Measurements from ENCODE around the gene SLC34A3. TPM values are rescaled to one million over a fixed set of nuclear protein-coding genes. Genes with fewer than 3 reads are reported as not detected.

Gene SLC34A3
- total RNA-seq, 2 donors from 2014 or later: 0.54 TPM; not detected in 1

DNA sequence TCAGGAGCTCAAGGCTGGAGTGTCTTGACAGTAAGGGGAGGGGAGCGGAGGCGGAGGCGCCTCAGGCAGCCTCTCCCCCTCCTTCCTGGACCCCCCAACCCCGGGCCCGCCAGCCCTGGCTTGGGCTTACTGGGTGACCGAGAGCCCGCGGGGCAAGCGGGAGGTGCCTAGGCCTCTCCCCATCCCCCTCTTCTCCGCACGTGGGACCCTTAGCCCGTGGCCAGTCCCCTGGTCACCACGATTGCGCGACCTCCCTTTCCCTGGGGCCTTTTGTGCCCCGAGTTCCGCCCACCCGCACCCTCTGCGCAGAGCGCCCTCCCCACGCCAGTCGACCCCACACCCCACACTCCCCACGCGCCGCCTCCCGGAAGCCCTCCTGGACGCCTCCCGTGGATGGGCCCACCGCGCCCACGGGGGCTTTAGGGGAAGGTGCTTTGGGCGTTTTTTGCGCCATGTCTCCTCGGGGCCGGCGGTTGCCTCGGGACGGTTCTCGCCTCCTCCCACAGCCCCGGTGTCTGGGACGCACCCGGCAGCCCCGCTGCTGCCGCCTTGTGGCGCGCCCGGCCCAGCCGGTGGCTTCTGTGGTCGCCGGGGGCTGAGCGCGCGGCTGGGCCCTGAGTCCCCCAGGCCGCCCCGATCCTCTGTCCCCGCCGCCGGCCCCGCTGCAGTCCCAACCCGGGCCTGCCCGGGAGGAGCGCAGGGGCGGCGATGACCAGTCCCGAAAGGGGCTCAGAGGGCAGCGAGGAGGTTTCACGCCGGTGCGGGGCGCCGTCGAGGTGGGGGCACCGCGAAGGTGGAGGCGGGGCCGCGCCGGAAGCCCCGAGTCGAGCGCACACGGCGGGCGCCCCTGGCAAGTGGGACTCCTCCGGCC lies 50.0 kb downstream of the SLC34A3 start:
- no peak overlapping the region for H3K27ac ChIP-seq
- H3K27me3 ChIP-seq (replicated peaks; ENCODE audit: insufficient read depth): no peaks in the 10 kb centered on the region
- H3K4me1 ChIP-seq (ENCODE audit: control insufficient read depth in 1 of 2, low read depth in 2 of 2): peaks cover 14 to 23% of the 10 kb centered on the region in 2 donors
- H3K4me3 ChIP-seq: no peak overlapping the region
- no peak for DNase-seq (ENCODE audit: low spot score)
- TF ChIP-seq, protein P1, sequence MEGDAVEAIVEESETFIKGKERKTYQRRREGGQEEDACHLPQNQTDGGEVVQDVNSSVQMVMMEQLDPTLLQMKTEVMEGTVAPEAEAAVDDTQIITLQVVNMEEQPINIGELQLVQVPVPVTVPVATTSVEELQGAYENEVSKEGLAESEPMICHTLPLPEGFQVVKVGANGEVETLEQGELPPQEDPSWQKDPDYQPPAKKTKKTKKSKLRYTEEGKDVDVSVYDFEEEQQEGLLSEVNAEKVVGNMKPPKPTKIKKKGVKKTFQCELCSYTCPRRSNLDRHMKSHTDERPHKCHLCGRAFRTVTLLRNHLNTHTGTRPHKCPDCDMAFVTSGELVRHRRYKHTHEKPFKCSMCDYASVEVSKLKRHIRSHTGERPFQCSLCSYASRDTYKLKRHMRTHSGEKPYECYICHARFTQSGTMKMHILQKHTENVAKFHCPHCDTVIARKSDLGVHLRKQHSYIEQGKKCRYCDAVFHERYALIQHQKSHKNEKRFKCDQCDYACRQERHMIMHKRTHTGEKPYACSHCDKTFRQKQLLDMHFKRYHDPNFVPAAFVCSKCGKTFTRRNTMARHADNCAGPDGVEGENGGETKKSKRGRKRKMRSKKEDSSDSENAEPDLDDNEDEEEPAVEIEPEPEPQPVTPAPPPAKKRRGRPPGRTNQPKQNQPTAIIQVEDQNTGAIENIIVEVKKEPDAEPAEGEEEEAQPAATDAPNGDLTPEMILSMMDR (IDR thresholded peaks at IDR 0.05): no peak
- ATAC-seq (ENCODE audit: insufficient number of reproducible peaks, low FRiP score, low read depth): no peak
- H3K36me3 ChIP-seq: no peaks in the 10 kb centered on the region
- no peaks in the 10 kb centered on the region for H3K9me3 ChIP-seq

DNA sequence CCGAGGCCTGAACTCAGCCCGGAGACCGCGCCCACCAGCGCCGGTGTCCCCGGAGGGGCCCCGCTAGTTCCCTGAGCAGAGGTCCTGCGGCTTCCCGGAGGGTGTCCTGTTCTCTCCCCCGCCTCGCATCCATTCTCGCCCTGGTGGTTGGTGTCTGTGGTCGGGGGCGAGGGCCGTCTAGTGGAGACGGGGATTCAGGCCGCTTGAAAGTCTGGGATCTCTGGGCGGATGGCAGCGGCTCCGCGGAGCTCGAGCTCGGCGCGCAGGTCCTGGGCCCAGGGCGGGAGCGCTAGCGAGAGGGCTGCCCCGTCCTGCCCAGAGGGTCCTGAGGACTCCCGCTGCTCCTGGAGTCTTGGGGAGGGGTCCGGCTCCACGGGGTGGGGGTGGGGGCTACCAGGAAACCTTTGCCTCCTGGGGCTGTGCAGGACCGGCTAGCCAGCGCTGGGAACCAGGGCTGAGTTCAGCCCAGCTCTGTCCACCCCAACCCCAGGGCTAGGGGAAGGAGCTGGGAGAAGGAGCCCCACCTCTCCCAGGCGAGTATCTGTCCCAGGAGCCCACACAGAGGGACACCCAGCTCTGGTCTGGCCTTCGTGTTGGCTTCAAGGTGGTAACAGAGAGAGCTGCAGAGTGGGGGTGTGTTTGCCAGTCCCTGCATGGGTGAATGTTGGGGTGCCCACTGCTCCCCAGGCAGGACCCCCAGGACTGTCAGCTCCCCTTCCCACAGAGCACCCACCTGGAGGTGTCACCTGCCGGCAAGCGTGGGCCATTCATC lies 50.8 kb downstream of the SLC34A3 start:
- no peak for DNase-seq (ENCODE audit: low spot score)
- Histone ChIP-seq H3K4me1 (ENCODE audit: control insufficient read depth in 1 of 2, low read depth in 2 of 2) (peaks cover 8 to 15% of the 10 kb centered on the region in 2 donors), H3K4me3 (no peak overlapping the region), H3K9me3 (no peaks in the 10 kb centered on the region), H3K27me3 (replicated peaks; ENCODE audit: insufficient read depth) (no peaks in the 10 kb centered on the region), H3K27ac (no peak overlapping the region), H3K36me3 (no peaks in the 10 kb centered on the region)
- TF ChIP-seq, protein P1 (IDR thresholded peaks at IDR 0.05): no peak
- no peak for ATAC-seq (ENCODE audit: insufficient number of reproducible peaks, low FRiP score, low read depth)

Other genes with a start within 250 kb of the SLC34A3 start
- gene LCNL1, start 247.9 kb upstream of the SLC34A3 start, total RNA-seq: not detected
- gene PAXX, start 238.5 kb upstream of the SLC34A3 start, total RNA-seq: 10 to 100 TPM; 49.9 to 57.3 TPM
- gene CLIC3, start 234.3 kb upstream of the SLC34A3 start, total RNA-seq: 1 to 10 TPM; 1.4 to 8.7 TPM
- 10 to 100 TPM; 37.2 to 60.5 TPM for gene ABCA2, start 202.7 kb upstream of the SLC34A3 start, total RNA-seq
- gene FUT7, start 198.8 kb upstream of the SLC34A3 start, total RNA-seq: not detected
- 10 to 100 TPM; 71.5 to 95.8 TPM for gene NPDC1, start 184.7 kb upstream of the SLC34A3 start, total RNA-seq
- gene ENTPD2, start 176.8 kb upstream of the SLC34A3 start, total RNA-seq: under 1 TPM; 0.92 to 0.95 TPM
- under 1 TPM; 0.41 to 0.92 TPM for gene SAPCD2, start 160.3 kb upstream of the SLC34A3 start, total RNA-seq
- gene UAP1L1, start 153.4 kb upstream of the SLC34A3 start, total RNA-seq: 10 to 100 TPM in 1 of 2 donors, 1 to 10 TPM in 1; 9.6 to 11.4 TPM
- 10 to 100 TPM; 32.9 to 52.9 TPM for gene MAN1B1, start 143.9 kb upstream of the SLC34A3 start, total RNA-seq
- 100 to 1,000 TPM; 100 to 148 TPM for gene DPP7, start 116.2 kb upstream of the SLC34A3 start, total RNA-seq
- gene GRIN1, start 91.7 kb upstream of the SLC34A3 start, total RNA-seq: not detected
- not detected for gene LRRC26, start 60.9 kb upstream of the SLC34A3 start, total RNA-seq
- gene TMEM210, start 58.8 kb upstream of the SLC34A3 start, total RNA-seq: not detected
- gene ANAPC2, start 42.3 kb upstream of the SLC34A3 start, total RNA-seq: 10 to 100 TPM; 25.2 to 43.0 TPM
- gene SSNA1, start 42.2 kb upstream of the SLC34A3 start, total RNA-seq: 10 to 100 TPM; 40.6 to 67.1 TPM
- gene TPRN, start 30.2 kb upstream of the SLC34A3 start, total RNA-seq: 1 to 10 TPM; 4.7 to 5.6 TPM
- 10 to 100 TPM; 12.0 to 35.2 TPM for gene TMEM203, start 25.3 kb upstream of the SLC34A3 start, total RNA-seq
- 10 to 100 TPM; 13.3 to 17.7 TPM for gene NDOR1, start 25.2 kb upstream of the SLC34A3 start, total RNA-seq
- gene RNF208, start 8.7 kb upstream of the SLC34A3 start, total RNA-seq: 1 to 10 TPM in 1 of 2 donors, not detected in 1; 3.7 TPM
- not detected for gene CYSRT1, start 5.7 kb upstream of the SLC34A3 start, total RNA-seq
- gene RNF224, start 3.4 kb upstream of the SLC34A3 start, total RNA-seq: not detected
- gene TUBB4B, start 10.4 kb downstream of the SLC34A3 start, total RNA-seq: 100 to 1,000 TPM; 172 to 193 TPM
- not detected for gene STPG3, start 20.4 kb downstream of the SLC34A3 start, total RNA-seq
- gene NELFB, start 24.4 kb downstream of the SLC34A3 start, total RNA-seq: 10 to 100 TPM; 37.2 to 40.6 TPM
- gene TOR4A, start 46.8 kb downstream of the SLC34A3 start, total RNA-seq: 10 to 100 TPM; 26.4 to 43.5 TPM
- gene NRARP, start 71.4 kb downstream of the SLC34A3 start, total RNA-seq: 10 to 100 TPM in 1 of 2 donors, 1 to 10 TPM in 1; 8.5 to 16.9 TPM
- gene EXD3, start 192.3 kb downstream of the SLC34A3 start, total RNA-seq: 10 to 100 TPM; 22.7 to 29.4 TPM
- 1 to 10 TPM; 3.5 to 9.6 TPM for gene NOXA1, start 192.5 kb downstream of the SLC34A3 start, total RNA-seq
- gene ENTPD8, start 210.5 kb downstream of the SLC34A3 start, total RNA-seq: not detected
- gene NSMF, start 228.4 kb downstream of the SLC34A3 start, total RNA-seq: 100 to 1,000 TPM; 168 to 251 TPM

Measured in thoracic aorta (tissue), 2 donors.